ENCODE measurements around the gene CPEB4. TPM values are rescaled to one million over a fixed set of nuclear protein-coding genes. Genes with fewer than 3 reads are reported as not detected.

The CPEB4 gene
- total and polyA plus RNA-seq, 9 of the 15 experiments (the other 6 are each of a cell fraction or from before 2014, with no cell fraction given), result 7.4 to 21.3 (median 12.4) TPM

DNA sequence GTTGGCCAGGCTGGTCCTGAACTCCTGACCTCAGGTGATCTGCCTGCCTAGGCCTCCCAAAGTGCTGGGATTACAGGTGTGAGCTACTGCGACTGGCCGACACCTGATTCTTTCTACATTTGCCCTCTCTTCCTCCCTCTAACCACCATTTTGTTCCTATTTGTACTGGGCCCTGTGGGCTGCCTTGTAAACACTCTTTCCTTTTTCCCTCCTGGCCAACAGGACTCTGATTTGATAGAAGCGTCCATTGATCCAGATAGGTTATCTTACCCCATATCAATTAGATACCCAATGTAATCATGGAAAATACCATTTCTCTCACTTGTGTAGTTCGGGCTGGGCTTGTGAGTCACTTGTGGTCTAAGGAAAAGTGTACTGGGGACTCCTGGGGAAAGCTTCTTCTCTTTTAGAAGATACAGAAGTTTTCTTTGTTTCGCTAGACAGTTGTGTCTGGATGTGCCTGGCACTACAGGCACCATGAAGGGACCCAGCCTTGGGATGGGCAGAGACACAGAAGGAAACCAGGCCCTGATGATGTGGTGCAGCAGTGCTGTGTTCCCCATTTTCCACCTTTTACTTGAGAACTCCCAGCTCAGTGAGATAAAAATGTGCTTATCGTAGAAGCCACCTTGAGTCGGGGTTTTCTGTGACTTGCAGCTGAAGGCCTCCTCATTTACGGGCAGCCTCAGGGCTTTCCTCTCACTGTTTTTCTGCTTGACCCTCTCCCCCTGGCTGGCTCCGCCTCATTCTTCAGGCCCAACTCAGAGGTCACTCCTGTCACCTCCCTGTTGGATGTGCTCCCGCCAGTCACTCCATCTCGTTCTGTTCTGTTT is 32.8 kb upstream of the CPEB4 start (continued):
- peak; percentile 84 for TF ChIP-seq ZKSCAN1 (IDR thresholded peaks at IDR 0.05; ENCODE audit: low read depth, low read length)
- no peak for TF ChIP-seq COPS2 (conservative IDR thresholded peaks at IDR 0.05)
- no peak for TF ChIP-seq HNRNPH1 (optimal IDR thresholded peaks at IDR 0.05; ENCODE audit: low read depth, low read length)
- TF ChIP-seq PYGO2 (tag; IDR thresholded peaks at IDR 0.05), result no peak
- TF ChIP-seq, protein P1, sequence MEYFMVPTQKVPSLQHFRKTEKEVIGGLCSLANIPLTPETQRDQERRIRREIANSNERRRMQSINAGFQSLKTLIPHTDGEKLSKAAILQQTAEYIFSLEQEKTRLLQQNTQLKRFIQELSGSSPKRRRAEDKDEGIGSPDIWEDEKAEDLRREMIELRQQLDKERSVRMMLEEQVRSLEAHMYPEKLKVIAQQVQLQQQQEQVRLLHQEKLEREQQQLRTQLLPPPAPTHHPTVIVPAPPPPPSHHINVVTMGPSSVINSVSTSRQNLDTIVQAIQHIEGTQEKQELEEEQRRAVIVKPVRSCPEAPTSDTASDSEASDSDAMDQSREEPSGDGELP (CRISPR knock-in tag; IDR thresholded peaks at IDR 0.05; ENCODE audit: borderline replicate concordance), result peak; percentile 84; the same call in 1 of the 2 replicates
- no peak for TF ChIP-seq ELF2 (CRISPR knock-in tag; IDR thresholded peaks at IDR 0.05)
- TF ChIP-seq NR2F6 (CRISPR knock-in tag; IDR thresholded peaks at IDR 0.05), result no peak
- no peak for TF ChIP-seq MIER1 (IDR thresholded peaks at IDR 0.05; ENCODE audit: low read depth)
- no peak for TF ChIP-seq ESRRB (CRISPR knock-in tag; IDR thresholded peaks at IDR 0.05; ENCODE audit: borderline replicate concordance)
- TF ChIP-seq HDGF (IDR thresholded peaks at IDR 0.05), result no peak
- TF ChIP-seq PHF8 (IDR thresholded peaks at IDR 0.05; ENCODE audit: borderline replicate concordance, low read length), result no peak; the same call in 1 of the 2 replicates
- peak; percentile 67; the same call in 1 of the 2 replicates for TF ChIP-seq PTTG1 (tag; IDR thresholded peaks at IDR 0.05; ENCODE audit: low read depth)
- TF ChIP-seq ZZZ3 (IDR thresholded peaks at IDR 0.05), result no peak
- TF ChIP-seq, protein P2, sequence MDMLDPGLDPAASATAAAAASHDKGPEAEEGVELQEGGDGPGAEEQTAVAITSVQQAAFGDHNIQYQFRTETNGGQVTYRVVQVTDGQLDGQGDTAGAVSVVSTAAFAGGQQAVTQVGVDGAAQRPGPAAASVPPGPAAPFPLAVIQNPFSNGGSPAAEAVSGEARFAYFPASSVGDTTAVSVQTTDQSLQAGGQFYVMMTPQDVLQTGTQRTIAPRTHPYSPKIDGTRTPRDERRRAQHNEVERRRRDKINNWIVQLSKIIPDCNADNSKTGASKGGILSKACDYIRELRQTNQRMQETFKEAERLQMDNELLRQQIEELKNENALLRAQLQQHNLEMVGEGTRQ (CRISPR knock-in tag; IDR thresholded peaks at IDR 0.05), result no peak
- TF ChIP-seq, protein P3, sequence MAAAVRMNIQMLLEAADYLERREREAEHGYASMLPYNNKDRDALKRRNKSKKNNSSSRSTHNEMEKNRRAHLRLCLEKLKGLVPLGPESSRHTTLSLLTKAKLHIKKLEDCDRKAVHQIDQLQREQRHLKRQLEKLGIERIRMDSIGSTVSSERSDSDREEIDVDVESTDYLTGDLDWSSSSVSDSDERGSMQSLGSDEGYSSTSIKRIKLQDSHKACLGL (CRISPR knock-in tag; IDR thresholded peaks at IDR 0.05; ENCODE audit: borderline replicate concordance, poor library complexity, severe bottlenecking), result no peak
- no peak for TF ChIP-seq NCOA2 (IDR thresholded peaks at IDR 0.05; ENCODE audit: partially characterized antibody in 2 of 2)
- no peak for TF ChIP-seq RFX1 (IDR thresholded peaks at IDR 0.05)
- peak; percentile 52; the same call in 1 of the 2 replicates for TF ChIP-seq JUN (IDR thresholded peaks at IDR 0.05; ENCODE audit: borderline replicate concordance, low read depth, low read length)
- no peak for TF ChIP-seq JUN (CRISPR knock-in tag; IDR thresholded peaks at IDR 0.05; ENCODE audit: borderline replicate concordance)
- TF ChIP-seq TBP (optimal IDR thresholded peaks at IDR 0.05; ENCODE audit: low read depth, low read length), result peak; percentile 15
- no peak for TF ChIP-seq NR2C2 (CRISPR knock-in tag; IDR thresholded peaks at IDR 0.05)
- TF ChIP-seq NR2C2 (tag; IDR thresholded peaks at IDR 0.05), result peak; percentile 90
- TF ChIP-seq DMBX1 (CRISPR knock-in tag; IDR thresholded peaks at IDR 0.05; ENCODE audit: borderline replicate concordance), result peak; percentile 66
- no peak for TF ChIP-seq ZNF717 (CRISPR knock-in tag; IDR thresholded peaks at IDR 0.05)
- TF ChIP-seq JUND (IDR thresholded peaks at IDR 0.05; ENCODE audit: borderline replicate concordance, low read depth, low read length), result peak; percentile 80
- TF ChIP-seq JUND (tag; IDR thresholded peaks at IDR 0.05; ENCODE audit: borderline replicate concordance, low read depth, low read length), result peak; percentile 80; the same call in 2 of the 3 replicates
- TF ChIP-seq ZNF143 (CRISPR knock-in tag; IDR thresholded peaks at IDR 0.05), result no peak
- TF ChIP-seq HCFC1 (IDR thresholded peaks at IDR 0.05; ENCODE audit: low read depth, low read length), result 0 out of 2 replicates have a peak, but pooled peaks have one; percentile 33
